Stomach (tissue), 9 donors: ENCODE results near the gene IL32. TPM values are rescaled to one million over a fixed set of nuclear protein-coding genes. Genes with fewer than 3 reads are reported as not detected.
A peak's percentile ranks its signal among the peaks of the same experiment; 100 is the strongest.

Source experiments
- DNase-seq, 2 donors: peaks; one replicate each; pipeline versions ENCODE4 v3.0.0 to v3.0.0-alpha.2; 2013 to 2019
- H3K27ac ChIP-seq, 5 donors: fragments of 200-600 bp in 4 of 5; sonication (generic) in 4 of 5; one replicate each; pipeline ENCODE4 v1.5.1; 2013 to 2019; ENCODE audit warnings: mild to moderate bottlenecking in 1 of 5, moderate library complexity in 1 of 5
- H3K27me3 ChIP-seq, 3 donors: fragments of 200-600 bp; sonication (generic); one replicate each; pipeline ENCODE4 v1.5.1; 2017 to 2019; ENCODE audit warnings: mixed run types in 1 of 3
- H3K36me3 ChIP-seq, 4 donors: fragments of 200-600 bp; sonication (generic); 1 replicate in 3 of 4; 2 replicates in 1 of 4; pipeline ENCODE4 v1.5.1; 2016 to 2019
- H3K4me1 ChIP-seq, 4 donors: fragments of 200-600 bp; sonication (generic); one replicate each; pipeline ENCODE4 v1.5.1; 2016 to 2019
- H3K4me3 ChIP-seq, 4 donors: fragments of 200-600 bp; sonication (generic) in 3 of 4; one replicate each; pipeline ENCODE4 v1.5.1; 2016 to 2019; ENCODE audit warnings: mild to moderate bottlenecking in 1 of 4
- H3K9me3 ChIP-seq, 4 donors: fragments of 200-600 bp; sonication (generic); one replicate each; pipeline ENCODE4 v1.5.1; 2016 to 2019
- EP300 ChIP-seq: sonication (generic); formaldehyde crosslinking; IDR thresholded peaks from one replicate; pipeline ENCODE4 v1.6.1; 2017; ENCODE audit warnings: antibody characterized with exemption
- POLR2A ChIP-seq, 4 donors: fragments of 450-650 bp; IDR thresholded peaks; one replicate each; pipeline ENCODE4 v1.6.1; 2016; ENCODE audit warnings: antibody characterized with exemption in 4 of 4, control low read depth in 2 of 4, mild to moderate bottlenecking in 1 of 4, moderate library complexity in 1 of 4
- POLR2AphosphoS5 ChIP-seq, 3 donors: sonication (generic); formaldehyde crosslinking; IDR thresholded peaks; one replicate each; pipeline ENCODE4 v1.6.1; 2016; ENCODE audit warnings: antibody characterized with exemption in 3 of 3
- WGBS, 5 donors: extraction: QIAGEN DNeasy Blood & Tissue Kit in 3 of 5; methylation state at CpG; one replicate each; pipeline versions ENCODE4 v1.1.5 to v1.1.7; 2013 to 2018; 5-methylcytosine and 5-hydroxymethylcytosine counted together
- intact Hi-C: fragments of 100-400 bp; cut with DNase I; formaldehyde crosslinking; loops from one replicate; pipeline ENCODE4 v1.15.1; 2023; ENCODE audit warnings: low total_unique reads
- polyA plus RNA-seq, 3 donors: library from polyadenylated mRNA; stranded (reverse); fragments of 200-250 nt; gene quantifications; one replicate each; pipeline ENCODE4 v1.2.3, GENCODE V29; 2013
- total RNA-seq, 5 donors: library from RNA; depleted of rRNA; stranded (reverse); fragments of >200 nt; gene quantifications; one replicate each; pipeline versions ENCODE4 v1.1.0 to v1.2.3, GENCODE V29; 2014 to 2016
- TF ChIP-seq, protein P1 (sequence below), 7 experiments: fragments of 450-650 bp in 4 of 7; fragments of 200-600 bp in 3 of 7; sonication (generic) in 3 of 7; IDR thresholded peaks; one replicate each; pipeline ENCODE4 v1.5.1; 2016 to 2019; ENCODE audit warnings: antibody characterized with exemption in 7 of 7, control low read depth in 2 of 7, mild to moderate bottlenecking in 1 of 7
- donor health status: healthy with polysubstance abuse.
- donor health status: Bipolar disorder and iron deficiency.
- donor health status: healthy.

The IL32 gene
- total and polyA plus RNA-seq, 8 donors, result 9.9 to 504 (median 75.7) TPM

DNA sequence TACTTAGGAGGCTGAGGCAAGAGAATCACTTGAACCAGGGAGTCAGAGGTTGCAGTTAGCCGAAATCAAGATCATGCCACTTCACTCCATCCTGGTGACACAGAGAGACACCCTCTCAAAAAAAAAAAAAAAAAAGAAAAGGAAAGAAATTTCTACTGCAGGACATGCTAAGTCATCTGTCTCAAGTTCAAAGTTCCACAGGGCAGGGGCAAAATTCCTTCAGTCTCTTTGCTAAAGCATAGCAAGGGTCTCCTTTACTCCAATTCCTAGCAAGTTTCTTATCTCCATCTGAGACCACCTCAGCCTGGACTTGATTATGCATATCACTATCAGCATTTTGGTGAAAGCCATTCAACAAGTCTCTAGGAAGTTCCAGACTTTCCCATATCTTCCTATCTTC is 19.1 kb downstream of the IL32 start:
- H3K4me1 ChIP-seq, result peaks cover 0 to 25% (median 7%) of the 10 kb centered on the region in 4 donors
- TF ChIP-seq POLR2AphosphoS5 (IDR thresholded peaks at IDR 0.05), result no peak
- TF ChIP-seq POLR2A (IDR thresholded peaks at IDR 0.05), result no peak
- no peak for TF ChIP-seq EP300
- TF ChIP-seq, protein P1, sequence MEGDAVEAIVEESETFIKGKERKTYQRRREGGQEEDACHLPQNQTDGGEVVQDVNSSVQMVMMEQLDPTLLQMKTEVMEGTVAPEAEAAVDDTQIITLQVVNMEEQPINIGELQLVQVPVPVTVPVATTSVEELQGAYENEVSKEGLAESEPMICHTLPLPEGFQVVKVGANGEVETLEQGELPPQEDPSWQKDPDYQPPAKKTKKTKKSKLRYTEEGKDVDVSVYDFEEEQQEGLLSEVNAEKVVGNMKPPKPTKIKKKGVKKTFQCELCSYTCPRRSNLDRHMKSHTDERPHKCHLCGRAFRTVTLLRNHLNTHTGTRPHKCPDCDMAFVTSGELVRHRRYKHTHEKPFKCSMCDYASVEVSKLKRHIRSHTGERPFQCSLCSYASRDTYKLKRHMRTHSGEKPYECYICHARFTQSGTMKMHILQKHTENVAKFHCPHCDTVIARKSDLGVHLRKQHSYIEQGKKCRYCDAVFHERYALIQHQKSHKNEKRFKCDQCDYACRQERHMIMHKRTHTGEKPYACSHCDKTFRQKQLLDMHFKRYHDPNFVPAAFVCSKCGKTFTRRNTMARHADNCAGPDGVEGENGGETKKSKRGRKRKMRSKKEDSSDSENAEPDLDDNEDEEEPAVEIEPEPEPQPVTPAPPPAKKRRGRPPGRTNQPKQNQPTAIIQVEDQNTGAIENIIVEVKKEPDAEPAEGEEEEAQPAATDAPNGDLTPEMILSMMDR (IDR thresholded peaks at IDR 0.05), result no peak
- H3K27me3 ChIP-seq, result peaks cover 0 to 7% (median 0%) of the 10 kb centered on the region in 3 donors
- 85 to 96% (median 90%) methylated on average over 1 of the region's 1 CpG for WGBS, 5 donors
- no peak overlapping the region for H3K4me3 ChIP-seq
- intact Hi-C loops, result no loop called here
- no peaks in the 10 kb centered on the region for H3K36me3 ChIP-seq
- no peaks in the 10 kb centered on the region for H3K9me3 ChIP-seq
- no peak for DNase-seq
- no peak overlapping the region for H3K27ac ChIP-seq

DNA sequence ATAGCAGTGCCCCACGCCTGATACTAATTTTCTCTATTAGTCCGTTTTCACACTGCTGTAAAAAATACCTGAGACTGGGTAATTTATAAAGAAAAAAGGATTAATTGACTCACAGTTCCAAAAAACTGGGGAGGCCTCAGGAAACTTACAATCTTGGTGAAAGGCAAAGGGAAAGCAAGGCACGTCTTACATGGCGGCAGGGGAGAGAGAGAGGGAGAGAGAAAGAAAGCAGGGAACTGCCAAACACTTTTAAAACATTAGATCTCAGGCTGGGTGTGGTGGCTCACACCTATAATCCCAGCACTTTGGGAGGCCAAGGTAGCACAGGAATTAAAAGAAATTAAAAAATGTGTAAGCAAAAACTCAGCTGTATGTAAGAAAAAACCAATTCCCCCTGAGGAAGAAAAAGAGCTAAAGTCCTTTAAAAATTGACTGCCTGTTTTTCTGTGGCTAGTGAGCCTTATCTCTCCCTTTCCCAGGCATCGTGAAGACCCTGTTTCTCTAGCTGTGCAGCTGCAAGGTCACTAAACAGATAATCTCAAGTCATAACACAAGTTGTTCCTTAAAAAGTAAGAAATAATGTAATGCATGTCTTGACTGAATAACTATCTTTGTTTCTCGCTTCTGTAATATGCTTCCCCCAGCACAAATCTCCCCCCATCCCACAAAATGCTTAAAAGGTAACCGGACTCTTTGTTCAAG is 19.7 kb downstream of the IL32 start:
- H3K4me1 ChIP-seq, result peaks cover 0 to 25% (median 7%) of the 10 kb centered on the region in 4 donors
- H3K4me3 ChIP-seq, result no peak overlapping the region
- no peak for DNase-seq
- no peak overlapping the region for H3K27ac ChIP-seq
- H3K27me3 ChIP-seq, result peaks cover 0 to 7% (median 0%) of the 10 kb centered on the region in 3 donors
- H3K36me3 ChIP-seq, result no peaks in the 10 kb centered on the region
- intact Hi-C loops, result no loop called here
- TF ChIP-seq POLR2AphosphoS5 (IDR thresholded peaks at IDR 0.05) (no peak), EP300 (no peak), POLR2A (IDR thresholded peaks at IDR 0.05) (no peak)
- TF ChIP-seq, protein P1 (IDR thresholded peaks at IDR 0.05), result no peak
- H3K9me3 ChIP-seq, result no peaks in the 10 kb centered on the region
- 75 to 83% (median 78%) methylated on average over 7 of the region's 7 CpGs for WGBS, 5 donors

DNA sequence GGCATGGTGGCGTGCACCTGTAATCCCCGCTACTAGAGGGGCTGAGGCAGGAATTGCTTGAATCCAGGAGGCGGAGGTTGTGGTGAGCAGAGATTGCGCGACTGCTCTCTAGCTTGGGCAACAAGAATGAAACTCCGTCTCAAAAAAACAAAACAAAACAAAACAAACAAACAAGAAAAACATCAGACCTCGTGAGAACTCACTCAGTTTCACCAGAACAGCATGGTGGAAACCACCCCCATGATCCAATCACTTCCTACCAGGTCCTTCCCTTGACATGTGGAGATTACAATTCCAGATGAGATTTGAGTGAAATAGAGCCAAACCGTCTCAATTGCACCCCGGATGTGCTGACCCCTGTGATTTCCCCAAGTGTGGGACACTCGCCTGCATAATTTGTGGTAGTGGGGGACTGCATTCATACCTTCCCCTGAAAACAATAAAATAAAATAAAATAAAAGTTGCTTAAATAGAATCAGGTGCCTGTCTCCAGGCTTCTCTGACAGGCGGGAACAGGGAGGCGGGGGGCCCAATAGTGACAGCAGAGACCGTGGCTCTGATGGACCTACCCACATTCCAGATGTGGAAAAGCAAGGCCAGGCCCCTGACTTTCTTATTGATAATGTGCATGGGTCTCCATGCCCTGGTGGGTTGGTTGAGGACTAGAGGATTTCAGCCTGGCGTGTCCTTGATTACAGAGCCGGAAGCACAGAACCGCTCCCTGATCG is 20.6 kb downstream of the IL32 start:
- peaks cover 0 to 25% (median 7%) of the 10 kb centered on the region in 4 donors for H3K4me1 ChIP-seq
- intact Hi-C loops, result no loop called here
- H3K4me3 ChIP-seq, result peak overlapping the region; percentile 9 to 28 (median 23)
- no peak for DNase-seq
- TF ChIP-seq EP300, result no peak
- TF ChIP-seq, protein P1 (IDR thresholded peaks at IDR 0.05), result no peak
- TF ChIP-seq POLR2A (IDR thresholded peaks at IDR 0.05), result no peak
- no peaks in the 10 kb centered on the region for H3K36me3 ChIP-seq
- H3K9me3 ChIP-seq, result no peaks in the 10 kb centered on the region
- WGBS, 5 donors, result 82 to 85% (median 83%) methylated on average over 17 of the region's 17 CpGs
- peaks cover 0 to 7% (median 0%) of the 10 kb centered on the region in 3 donors for H3K27me3 ChIP-seq
- H3K27ac ChIP-seq, result peak overlapping the region in 3 of 5 donors; percentile 23 to 69 (median 60)

DNA sequence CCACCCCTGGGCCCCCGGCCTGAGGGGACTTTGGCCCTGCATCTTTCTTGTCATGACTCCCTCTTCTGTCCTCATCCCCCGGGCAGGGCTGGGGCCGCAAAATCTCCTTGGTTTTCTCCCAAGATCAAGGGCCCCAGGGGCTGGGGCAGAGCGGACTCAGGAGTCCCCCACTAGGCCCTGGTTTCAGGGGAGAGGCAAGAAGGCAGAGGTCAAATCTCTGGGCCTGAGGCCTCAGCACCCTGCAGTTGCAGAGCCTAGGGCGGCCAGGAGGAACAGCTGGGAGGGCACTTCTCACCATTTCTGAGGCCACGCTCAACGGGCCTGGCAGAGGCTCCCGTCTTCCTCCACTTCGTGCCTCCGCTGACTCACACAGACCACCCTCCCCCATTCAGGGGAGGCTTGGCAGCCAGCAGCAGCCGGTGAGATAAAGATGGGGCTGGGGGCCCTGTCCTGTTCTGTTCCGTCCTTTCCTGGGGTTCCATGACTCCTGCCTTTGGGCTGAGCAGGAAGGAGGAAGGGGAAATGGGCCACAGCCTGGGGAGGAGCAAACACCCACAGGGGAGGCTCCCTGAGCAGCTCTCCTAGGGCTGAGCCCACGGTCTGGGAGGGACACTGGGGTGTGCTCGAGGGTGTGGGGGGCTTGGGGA is 21.3 kb downstream of the IL32 start:
- Histone ChIP-seq H3K36me3 (no peaks in the 10 kb centered on the region), H3K9me3 (no peaks in the 10 kb centered on the region), H3K4me3 (peak overlapping the region; percentile 9 to 28 (median 23)), H3K27me3 (peaks cover 0 to 12% (median 0%) of the 10 kb centered on the region in 3 donors), H3K27ac (peak overlapping the region; percentile 3 to 69 (median 53)), H3K4me1 (peaks cover 0 to 25% (median 7%) of the 10 kb centered on the region in 4 donors)
- peak in 1 of 2 donors; percentile 37 for DNase-seq
- 65 to 79% (median 72%) methylated on average over 13 to 14 of the region's 14 CpGs for WGBS, 5 donors
- no peak for TF ChIP-seq EP300
- no peak for TF ChIP-seq POLR2A (IDR thresholded peaks at IDR 0.05)
- no peak for TF ChIP-seq POLR2AphosphoS5 (IDR thresholded peaks at IDR 0.05)
- TF ChIP-seq, protein P1 (IDR thresholded peaks at IDR 0.05), result no peak
- intact Hi-C loops, result no loop called here
